Measurements from ENCODE around the gene F8.

DNA sequence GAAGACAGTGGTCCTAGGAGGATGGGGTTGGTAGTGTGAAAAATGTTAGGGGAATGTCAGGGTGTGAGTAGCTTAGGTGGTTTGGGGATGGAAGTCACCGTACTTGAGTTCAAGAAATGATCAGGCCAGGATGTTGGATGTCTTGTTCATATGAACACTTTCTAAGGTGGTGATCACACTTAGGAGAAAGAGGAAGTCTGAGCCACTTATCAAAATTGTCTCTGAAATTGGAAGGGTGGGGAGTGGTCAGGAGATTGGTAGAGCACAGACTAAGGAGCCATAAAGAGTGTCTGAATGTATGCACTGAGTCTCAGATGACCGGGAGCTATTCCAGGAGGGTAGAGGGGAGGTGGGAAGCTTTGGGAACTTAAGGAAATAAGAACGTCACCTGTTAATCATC is 31.1 kb upstream of the F8 start:
- TF ChIP-seq, protein P1, sequence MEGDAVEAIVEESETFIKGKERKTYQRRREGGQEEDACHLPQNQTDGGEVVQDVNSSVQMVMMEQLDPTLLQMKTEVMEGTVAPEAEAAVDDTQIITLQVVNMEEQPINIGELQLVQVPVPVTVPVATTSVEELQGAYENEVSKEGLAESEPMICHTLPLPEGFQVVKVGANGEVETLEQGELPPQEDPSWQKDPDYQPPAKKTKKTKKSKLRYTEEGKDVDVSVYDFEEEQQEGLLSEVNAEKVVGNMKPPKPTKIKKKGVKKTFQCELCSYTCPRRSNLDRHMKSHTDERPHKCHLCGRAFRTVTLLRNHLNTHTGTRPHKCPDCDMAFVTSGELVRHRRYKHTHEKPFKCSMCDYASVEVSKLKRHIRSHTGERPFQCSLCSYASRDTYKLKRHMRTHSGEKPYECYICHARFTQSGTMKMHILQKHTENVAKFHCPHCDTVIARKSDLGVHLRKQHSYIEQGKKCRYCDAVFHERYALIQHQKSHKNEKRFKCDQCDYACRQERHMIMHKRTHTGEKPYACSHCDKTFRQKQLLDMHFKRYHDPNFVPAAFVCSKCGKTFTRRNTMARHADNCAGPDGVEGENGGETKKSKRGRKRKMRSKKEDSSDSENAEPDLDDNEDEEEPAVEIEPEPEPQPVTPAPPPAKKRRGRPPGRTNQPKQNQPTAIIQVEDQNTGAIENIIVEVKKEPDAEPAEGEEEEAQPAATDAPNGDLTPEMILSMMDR (IDR thresholded peaks at IDR 0.05) = no peak
- TF ChIP-seq POLR2A (IDR thresholded peaks at IDR 0.05) = no peak
